A673 (cell line): Measurements from ENCODE around the gene PROC.

ENCODE experiments used
- EZH2 ChIP-seq: fragments of 200-600 bp; sonication (generic); IDR thresholded peaks from 2 replicates; pipeline ENCODE4 v1.6.1; 2017; ENCODE audit warnings: borderline replicate concordance, low read depth, mild to moderate bottlenecking, mixed read lengths, antibody characterized with exemption, low read length; ENCODE audit not compliant: poor library complexity, severe bottlenecking
- TF ChIP-seq, protein P1 (sequence below): fragments of 300-800, 200-600 bp; sonication (generic); conservative IDR thresholded peaks from 2 replicates; pipeline ENCODE4 v1.5.1; 2017; ENCODE audit warnings: low read depth, mild to moderate bottlenecking, antibody characterized with exemption, low read length, moderate library complexity, mixed read lengths

DNA sequence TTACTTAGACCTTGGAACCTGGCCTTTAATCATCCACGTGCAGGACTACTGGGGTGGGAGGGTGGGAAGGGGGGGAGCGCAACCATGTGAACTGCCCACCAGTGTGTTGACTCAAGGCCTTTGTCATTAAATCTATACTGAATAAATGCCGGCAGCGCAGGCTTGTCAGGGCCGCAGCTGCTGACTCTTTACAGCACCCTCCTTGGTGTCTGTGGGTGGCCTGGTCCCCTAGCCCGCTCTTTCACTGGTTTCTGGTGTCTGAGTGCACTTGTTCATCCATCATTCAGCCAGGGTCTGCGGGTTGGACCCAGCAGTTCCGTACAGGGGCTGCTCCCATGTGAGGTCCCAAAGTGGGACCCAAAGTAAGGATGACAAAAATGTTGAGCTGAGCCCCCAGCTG lies 42.0 kb upstream of the PROC start:
- no peak for TF ChIP-seq EZH2
- TF ChIP-seq, protein P1, sequence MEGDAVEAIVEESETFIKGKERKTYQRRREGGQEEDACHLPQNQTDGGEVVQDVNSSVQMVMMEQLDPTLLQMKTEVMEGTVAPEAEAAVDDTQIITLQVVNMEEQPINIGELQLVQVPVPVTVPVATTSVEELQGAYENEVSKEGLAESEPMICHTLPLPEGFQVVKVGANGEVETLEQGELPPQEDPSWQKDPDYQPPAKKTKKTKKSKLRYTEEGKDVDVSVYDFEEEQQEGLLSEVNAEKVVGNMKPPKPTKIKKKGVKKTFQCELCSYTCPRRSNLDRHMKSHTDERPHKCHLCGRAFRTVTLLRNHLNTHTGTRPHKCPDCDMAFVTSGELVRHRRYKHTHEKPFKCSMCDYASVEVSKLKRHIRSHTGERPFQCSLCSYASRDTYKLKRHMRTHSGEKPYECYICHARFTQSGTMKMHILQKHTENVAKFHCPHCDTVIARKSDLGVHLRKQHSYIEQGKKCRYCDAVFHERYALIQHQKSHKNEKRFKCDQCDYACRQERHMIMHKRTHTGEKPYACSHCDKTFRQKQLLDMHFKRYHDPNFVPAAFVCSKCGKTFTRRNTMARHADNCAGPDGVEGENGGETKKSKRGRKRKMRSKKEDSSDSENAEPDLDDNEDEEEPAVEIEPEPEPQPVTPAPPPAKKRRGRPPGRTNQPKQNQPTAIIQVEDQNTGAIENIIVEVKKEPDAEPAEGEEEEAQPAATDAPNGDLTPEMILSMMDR, result no peak
